ENCODE results near the gene NLN.

NLN gene

GRCh38 chr5:65816729-65817128 is 94.7 kb downstream of the NLN start (continued):
- no peak for TF ChIP-seq TSHZ2 (CRISPR knock-in tag; IDR thresholded peaks at IDR 0.05)
- TF ChIP-seq PPARA (CRISPR knock-in tag; IDR thresholded peaks at IDR 0.05; ENCODE audit: borderline replicate concordance): no peak
- TF ChIP-seq ZFP3 (CRISPR knock-in tag; IDR thresholded peaks at IDR 0.05): no peak

GRCh38 chr5:65817931-65818330 is 95.9 kb downstream of the NLN start:
- no peak for ATAC-seq
- TF ChIP-seq GLIS3 (CRISPR knock-in tag; IDR thresholded peaks at IDR 0.05): no peak
- no peak for TF ChIP-seq PATZ1 (CRISPR knock-in tag; IDR thresholded peaks at IDR 0.05; ENCODE audit: borderline replicate concordance)
- TF ChIP-seq CSRNP3 (CRISPR knock-in tag; IDR thresholded peaks at IDR 0.05): no peak
- TF ChIP-seq TOX (CRISPR knock-in tag; IDR thresholded peaks at IDR 0.05; ENCODE audit: borderline replicate concordance): no peak
- no peak for TF ChIP-seq TCF4 (CRISPR knock-in tag; IDR thresholded peaks at IDR 0.05; ENCODE audit: borderline replicate concordance)
- no peak for TF ChIP-seq ZFP3 (CRISPR knock-in tag; IDR thresholded peaks at IDR 0.05)
- TF ChIP-seq ZNF70 (CRISPR knock-in tag; IDR thresholded peaks at IDR 0.05): no peak

GRCh38 chr5:65818592-65818991 is 96.6 kb downstream of the NLN start:
- TF ChIP-seq CSDC2 (CRISPR knock-in tag; IDR thresholded peaks at IDR 0.05) (no peak), ZFP3 (CRISPR knock-in tag; IDR thresholded peaks at IDR 0.05) (no peak), ESRRG (CRISPR knock-in tag; IDR thresholded peaks at IDR 0.05) (no peak), ZNF8 (CRISPR knock-in tag; IDR thresholded peaks at IDR 0.05) (no peak)
- ATAC-seq: peak; percentile 17; the same call in 2 of the 3 replicates

GRCh38 chr5:65819215-65819904 is 97.4 kb downstream of the NLN start:
- TF ChIP-seq GLIS3 (CRISPR knock-in tag; IDR thresholded peaks at IDR 0.05) (no peak), ZNF70 (CRISPR knock-in tag; IDR thresholded peaks at IDR 0.05) (0 out of 2 replicates have a peak, but pooled peaks have one; percentile 39)
- peak; percentile 8; the same call in 2 of the 3 replicates for ATAC-seq

GRCh38 chr5:65819905-65820240 is 97.9 kb downstream of the NLN start:
- TF ChIP-seq ZC3H10 (CRISPR knock-in tag; IDR thresholded peaks at IDR 0.05) (no peak), CREB5 (CRISPR knock-in tag; IDR thresholded peaks at IDR 0.05; ENCODE audit: low read depth) (no peak), ARNTL (CRISPR knock-in tag; IDR thresholded peaks at IDR 0.05; ENCODE audit: borderline replicate concordance, low read depth) (no peak), ZFP30 (CRISPR knock-in tag; IDR thresholded peaks at IDR 0.05) (no peak), PATZ1 (CRISPR knock-in tag; IDR thresholded peaks at IDR 0.05; ENCODE audit: borderline replicate concordance) (no peak), ESRRG (CRISPR knock-in tag; IDR thresholded peaks at IDR 0.05) (no peak), ZFP3 (CRISPR knock-in tag; IDR thresholded peaks at IDR 0.05) (no peak), SNAI2 (CRISPR knock-in tag; IDR thresholded peaks at IDR 0.05) (no peak), CSDC2 (CRISPR knock-in tag; IDR thresholded peaks at IDR 0.05) (no peak), RARB (CRISPR knock-in tag; IDR thresholded peaks at IDR 0.05) (no peak), OSR1 (CRISPR knock-in tag; IDR thresholded peaks at IDR 0.05) (no peak), ZNF70 (CRISPR knock-in tag; IDR thresholded peaks at IDR 0.05) (no peak), BACH2 (CRISPR knock-in tag; IDR thresholded peaks at IDR 0.05; ENCODE audit: borderline replicate concordance) (no peak), ISL1 (CRISPR knock-in tag; IDR thresholded peaks at IDR 0.05) (no peak), TOX (CRISPR knock-in tag; IDR thresholded peaks at IDR 0.05; ENCODE audit: borderline replicate concordance) (no peak)
- peak; percentile 69 for ATAC-seq
